ENCODE measurements around the gene APBB3.

The APBB3 gene

DNA sequence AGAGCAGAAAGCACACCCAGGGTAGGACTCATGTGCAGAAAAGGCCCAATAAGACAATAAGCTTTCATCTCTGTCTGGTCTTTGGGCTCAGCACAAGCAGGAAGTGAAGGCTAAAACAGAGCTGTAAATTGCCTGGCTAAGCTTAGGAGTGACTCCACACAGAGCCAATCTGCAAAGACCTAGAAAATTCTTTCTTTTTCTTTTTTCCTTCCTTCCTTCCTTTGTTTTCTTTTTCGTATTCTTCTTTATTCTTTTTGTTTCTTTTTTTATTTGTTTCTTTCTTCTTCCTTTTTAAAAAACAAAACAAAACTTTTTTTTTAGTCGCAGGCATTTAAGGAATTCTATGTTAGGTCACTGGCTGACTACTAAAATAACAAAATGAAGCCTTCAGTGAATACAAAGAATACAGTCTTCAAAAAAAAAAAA, 12.4 kb upstream of the APBB3 start:
- DNase-seq (ENCODE audit: low read depth in 1 of 2, low spot score in 1 of 2): no peak

- no peak for DNase-seq (ENCODE audit: low read depth in 1 of 2, low spot score in 1 of 2)
Observed at GRCh38 chr5:140575309-140575708, 10.9 kb upstream of the APBB3 start.

- DNase-seq (ENCODE audit: low read depth in 1 of 2, low spot score in 1 of 2): no peak
Observed at GRCh38 chr5:140574165-140574564, 9.8 kb upstream of the APBB3 start.

DNA sequence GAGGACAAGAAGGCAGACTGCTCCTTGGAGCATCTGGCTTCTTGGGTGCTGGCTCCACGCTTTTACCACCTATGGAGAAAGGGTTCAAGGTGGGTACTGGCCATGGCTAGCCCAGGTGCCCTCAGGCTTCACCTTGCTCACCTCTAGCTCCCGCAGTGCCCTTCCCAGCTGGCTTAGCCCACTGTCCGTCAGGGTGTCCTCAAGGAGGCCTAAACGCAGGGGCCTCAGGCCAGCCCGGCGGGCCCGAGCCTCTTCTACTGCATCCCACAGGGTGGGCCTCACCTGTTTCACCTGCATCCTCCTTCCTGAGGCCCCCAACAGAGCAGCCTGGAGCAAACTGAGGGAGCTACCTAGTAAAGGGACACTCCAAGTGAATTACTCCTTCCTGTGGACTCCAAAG, 9.3 kb upstream of the APBB3 start:
- no peak for DNase-seq (ENCODE audit: low read depth in 1 of 2, low spot score in 1 of 2)

- no peak for DNase-seq (ENCODE audit: low read depth in 1 of 2, low spot score in 1 of 2)
Observed at GRCh38 chr5:140571105-140571504, 6.7 kb upstream of the APBB3 start.

GRCh38 chr5:140570488-140570887, 6.1 kb upstream of the APBB3 start:
- no peak for DNase-seq (ENCODE audit: low read depth in 1 of 2, low spot score in 1 of 2)

DNA sequence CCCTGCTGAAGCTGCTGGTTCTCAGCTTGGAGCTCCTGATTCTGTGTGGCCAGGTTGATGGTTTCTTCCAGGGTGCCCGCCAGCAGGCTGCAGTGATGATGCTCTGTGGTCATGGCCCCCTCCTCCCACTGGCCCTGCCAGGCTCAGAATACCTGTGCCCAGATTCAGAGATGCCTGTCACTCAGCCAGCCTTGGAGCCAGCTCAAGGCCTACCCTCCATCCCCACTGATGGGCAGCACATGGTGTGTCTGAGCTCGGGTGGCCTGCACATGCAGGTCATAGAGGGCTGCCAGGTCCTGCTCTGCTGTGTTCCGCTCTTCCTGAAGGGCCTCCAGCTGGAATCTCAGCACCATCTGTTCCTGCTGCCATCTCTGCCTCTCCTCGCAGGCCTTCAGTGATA, 5.7 kb upstream of the APBB3 start:
- no peak for DNase-seq (ENCODE audit: low read depth in 1 of 2, low spot score in 1 of 2)

- no peak for DNase-seq (ENCODE audit: low read depth in 1 of 2, low spot score in 1 of 2)
Observed at GRCh38 chr5:140569197-140569596, 4.8 kb upstream of the APBB3 start.

- DNase-seq (ENCODE audit: low read depth in 1 of 2, low spot score in 1 of 2): no peak
Observed at GRCh38 chr5:140568443-140569063, 4.2 kb upstream of the APBB3 start.

GRCh38 chr5:140567871-140568270, 3.5 kb upstream of the APBB3 start:
- DNase-seq (ENCODE audit: low read depth in 1 of 2, low spot score in 1 of 2): no peak

GRCh38 chr5:140567136-140567818, 2.9 kb upstream of the APBB3 start:
- no peak for DNase-seq (ENCODE audit: low read depth in 1 of 2, low spot score in 1 of 2)

- no peak for DNase-seq (ENCODE audit: low read depth in 1 of 2, low spot score in 1 of 2)
Observed at GRCh38 chr5:140566665-140567064, 2.3 kb upstream of the APBB3 start.

- no peak for DNase-seq (ENCODE audit: low read depth in 1 of 2, low spot score in 1 of 2)
Observed at GRCh38 chr5:140565780-140566095, 1.3 kb upstream of the APBB3 start.

DNA sequence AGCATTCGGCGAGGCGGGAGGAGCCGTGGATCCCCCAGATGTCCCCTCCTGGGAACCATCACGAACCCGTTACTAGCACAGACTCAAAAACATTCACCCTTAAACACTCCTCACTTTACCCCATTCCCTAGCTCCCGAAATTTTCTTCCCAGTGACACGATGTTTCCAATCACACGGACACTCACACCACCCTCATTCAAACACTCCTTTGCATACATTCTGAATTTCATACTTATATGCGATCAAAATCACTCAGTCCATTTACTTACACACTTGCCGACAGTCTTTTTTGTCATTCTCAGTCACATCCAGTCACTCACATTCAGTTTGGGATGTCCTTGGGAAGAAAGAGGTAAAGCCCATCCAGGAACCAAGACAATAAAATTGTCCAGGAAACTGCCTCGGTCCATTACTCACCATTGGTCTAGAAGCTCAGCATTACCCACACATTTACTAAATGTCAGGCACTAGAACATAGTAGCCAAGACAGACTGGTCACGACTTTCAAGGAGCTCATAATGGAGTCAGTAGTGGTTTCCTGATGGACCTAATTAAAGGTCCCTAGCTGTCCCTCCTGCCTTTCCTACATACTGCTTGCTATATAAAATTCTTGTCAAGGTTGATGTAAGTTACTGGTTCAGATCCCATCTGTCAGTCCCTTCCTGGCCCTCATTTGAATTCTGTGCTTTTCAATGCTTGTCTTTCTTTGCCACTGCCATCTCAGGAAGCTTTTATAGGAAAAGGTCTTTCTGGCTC, 804 bp upstream of the APBB3 start:
- no peak for DNase-seq (ENCODE audit: low read depth in 1 of 2, low spot score in 1 of 2)

DNA sequence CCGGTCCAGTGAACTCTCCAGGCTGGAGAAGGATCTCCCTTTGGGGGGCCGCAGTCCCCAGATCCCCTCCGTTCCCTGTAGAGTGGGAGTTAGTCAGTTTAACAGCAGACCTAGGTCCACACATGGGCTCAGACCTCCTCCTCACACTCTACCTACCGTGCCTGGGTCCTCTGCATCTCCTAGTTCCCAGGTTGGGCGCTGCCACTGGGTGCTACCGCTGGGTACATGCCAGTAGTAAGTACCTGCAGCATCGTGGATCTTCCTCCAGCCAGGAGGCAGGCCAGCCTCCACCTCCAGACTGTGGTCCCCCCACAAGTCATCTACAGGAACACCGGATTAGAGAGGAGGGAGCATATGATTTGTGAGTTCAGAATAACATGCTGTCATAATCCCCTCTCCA, 802 bp downstream of the APBB3 start:
- no peak for DNase-seq (ENCODE audit: low read depth in 1 of 2, low spot score in 1 of 2)

DNA sequence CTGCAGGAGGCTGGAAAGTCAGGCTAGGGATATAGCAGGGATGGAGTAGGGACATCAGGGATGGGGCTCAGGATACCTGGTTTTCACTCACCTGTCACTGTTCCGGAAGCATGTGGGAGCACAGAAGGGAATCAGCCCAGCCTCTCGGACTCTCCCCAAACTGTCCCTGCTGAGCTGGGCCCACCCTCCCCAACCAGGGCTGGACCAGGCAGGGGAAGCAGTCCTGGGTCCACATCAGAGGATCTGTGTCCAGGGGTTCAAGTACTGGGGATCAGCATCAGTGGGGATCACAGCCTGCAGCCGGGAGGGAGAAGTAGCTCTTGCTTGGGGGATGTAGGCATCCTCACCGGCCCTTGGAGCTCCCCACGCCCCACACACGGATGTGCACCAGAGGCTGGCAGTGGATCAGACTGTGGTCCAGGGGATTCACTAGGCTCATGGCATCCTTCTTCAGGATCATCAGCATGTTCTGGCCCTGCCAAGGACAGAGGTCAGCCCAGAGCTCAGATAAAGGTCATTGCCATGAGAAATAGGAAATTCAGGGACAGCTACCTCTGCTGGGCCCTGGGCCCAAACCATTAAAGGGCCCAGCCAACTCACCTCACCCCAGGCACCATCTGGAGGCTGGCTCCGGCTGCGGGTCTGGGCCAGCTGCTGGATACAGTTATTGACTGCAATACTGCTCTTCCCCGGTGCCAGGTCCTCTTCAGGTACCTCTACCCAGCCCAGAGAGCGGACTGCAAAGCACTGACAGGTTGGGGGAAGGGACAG, 2.5 kb downstream of the APBB3 start:
- DNase-seq (ENCODE audit: low read depth in 1 of 2, low spot score in 1 of 2): no peak

DNA sequence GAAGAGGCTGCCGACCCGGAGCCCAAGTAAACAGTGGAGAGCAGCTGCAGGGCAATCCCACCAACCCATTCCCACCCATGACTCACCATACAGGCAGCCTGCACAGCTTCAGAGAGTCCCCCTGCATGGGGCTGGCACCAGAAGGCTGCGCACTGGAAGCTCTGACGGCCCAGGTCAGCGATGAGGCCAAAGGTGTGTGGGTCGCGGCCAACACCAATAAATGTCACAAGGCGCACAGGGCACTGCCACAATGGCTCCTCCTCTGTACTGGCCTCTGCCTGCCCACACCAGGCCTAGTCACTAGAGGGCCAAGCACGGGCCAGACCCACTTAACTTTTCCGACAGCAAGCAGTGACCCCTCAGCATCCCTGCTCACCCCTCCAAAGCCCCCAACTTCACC, 4.2 kb downstream of the APBB3 start:
- no peak for DNase-seq (ENCODE audit: low read depth in 1 of 2, low spot score in 1 of 2)

DNA sequence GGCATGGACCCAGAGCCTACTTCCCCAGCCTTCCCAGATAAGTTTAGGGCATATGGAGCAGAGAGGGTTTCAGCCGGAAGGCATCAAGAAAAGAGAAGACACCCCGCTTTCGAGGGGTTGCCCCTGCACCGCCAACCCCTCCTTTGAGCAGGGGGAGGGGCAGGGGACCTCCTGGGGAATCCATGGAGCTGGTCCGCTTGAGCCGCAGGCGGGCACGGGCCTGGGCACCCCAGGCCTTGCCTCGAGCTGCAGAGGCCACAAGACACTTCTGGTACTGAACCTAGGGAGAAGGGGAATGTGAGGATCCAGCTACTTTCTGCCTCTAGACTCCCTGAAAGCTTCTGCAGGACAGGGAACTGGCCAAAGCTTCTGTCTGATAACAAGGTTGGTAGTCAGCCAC, 5.9 kb downstream of the APBB3 start:
- DNase-seq (ENCODE audit: low read depth in 1 of 2, low spot score in 1 of 2): no peak

DNA sequence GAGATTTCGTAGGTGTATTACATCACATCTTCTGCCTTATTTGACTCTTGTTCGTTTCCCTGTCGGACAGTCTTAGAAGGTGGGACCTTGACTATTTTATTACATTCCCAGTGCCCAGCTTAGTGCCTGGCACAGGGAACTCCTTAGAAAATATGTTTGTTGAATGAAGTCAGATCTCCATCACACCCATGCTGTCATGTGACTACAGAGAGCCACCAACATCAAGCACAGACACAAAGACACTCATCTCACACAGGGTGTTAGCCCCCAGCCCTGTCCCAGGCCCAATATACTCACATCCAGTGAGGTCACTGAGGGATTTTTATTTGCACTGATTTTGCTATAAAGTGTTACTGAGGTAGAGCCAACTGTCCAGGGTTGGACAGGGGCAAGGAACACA, 6.4 kb downstream of the APBB3 start:
- DNase-seq (ENCODE audit: low read depth in 1 of 2, low spot score in 1 of 2): no peak

GRCh38 chr5:140557136-140557805, 7.1 kb downstream of the APBB3 start, which contains the start of gene SRA1:
TSS of gene SRA1 (minus strand) at chr5:140557473. CDS start at chr5:140557452, 21 bp downstream.
- peak; percentile 56 to 79 for DNase-seq (ENCODE audit: low read depth in 1 of 2, low spot score in 1 of 2)

- DNase-seq (ENCODE audit: low read depth in 1 of 2, low spot score in 1 of 2): no peak
Observed at GRCh38 chr5:140556438-140556837, 8.0 kb downstream of the APBB3 start.
